DOHH2 (cell line): ENCODE measurements around the gene IRX4.

ENCODE experiments used
- H3F3A ChIP-seq: fragments of 200-600 bp; sonication (generic), shearing (Covaris generic); 2 replicates; pipeline ENCODE4 v1.6.0; 2016; ENCODE audit warnings: antibody characterized with exemption, mild to moderate bottlenecking; ENCODE audit not compliant: control insufficient read depth, insufficient read depth
- H3K27ac ChIP-seq: fragments of 200-600 bp; sonication (generic); 2 replicates; pipeline ENCODE4 v1.5.1; 2014; ENCODE audit warnings: low read depth, mild to moderate bottlenecking, low read length, moderate library complexity
- H3K27me3 ChIP-seq: fragments of 200-600 bp; sonication (generic); 2 replicates; pipeline ENCODE4 v1.6.1; 2014; ENCODE audit warnings: mild to moderate bottlenecking, low read length, mixed read lengths; ENCODE audit not compliant: control insufficient read depth
- H3K36me3 ChIP-seq: fragments of 200-600 bp; sonication (generic); 2 replicates; pipeline ENCODE4 v1.6.1; 2014; ENCODE audit warnings: mild to moderate bottlenecking, low read length, moderate library complexity, mixed read lengths; ENCODE audit not compliant: control insufficient read depth
- H3K4me1 ChIP-seq: fragments of 200-600 bp; sonication (generic); 2 replicates; pipeline ENCODE4 v1.6.1; 2014; ENCODE audit warnings: mild to moderate bottlenecking, low read length, mixed read lengths; ENCODE audit not compliant: control insufficient read depth
- H3K4me2 ChIP-seq: fragments of 200-600 bp; sonication (generic); 2 replicates; pipeline ENCODE4 v1.6.0; 2014; ENCODE audit warnings: mild to moderate bottlenecking, low read length, moderate library complexity
- H3K4me3 ChIP-seq: fragments of 200-600 bp; sonication (generic); 2 replicates; pipeline ENCODE4 v1.5.1; 2014; ENCODE audit warnings: mild to moderate bottlenecking, low read length, mixed read lengths
- H3K79me2 ChIP-seq: fragments of 200-600 bp; sonication (generic); 2 replicates; pipeline ENCODE4 v1.6.1; 2014; ENCODE audit warnings: mild to moderate bottlenecking, low read length, mixed read lengths; ENCODE audit not compliant: control insufficient read depth
- H3K9me2 ChIP-seq: fragments of 200-600 bp; sonication (generic); replicated peaks from 2 replicates; pipeline ENCODE4 v1.6.1; 2014; ENCODE audit warnings: mild to moderate bottlenecking, low read length, mixed read lengths; ENCODE audit not compliant: control insufficient read depth
- H3K9me3 ChIP-seq: fragments of 200-600 bp; sonication (generic); 2 replicates; pipeline ENCODE4 v1.6.1; 2014; ENCODE audit warnings: antibody characterized with exemption, low read length, mixed read lengths; ENCODE audit not compliant: control insufficient read depth, insufficient read depth
- H4K20me1 ChIP-seq: fragments of 200-600 bp; sonication (generic); 2 replicates; pipeline ENCODE4 v1.6.0; 2014; ENCODE audit warnings: low read depth, mild to moderate bottlenecking, antibody characterized with exemption, low read length, moderate library complexity; ENCODE audit not compliant: control insufficient read depth, insufficient read depth
- CTCF ChIP-seq: fragments of 200-600 bp; sonication (generic); IDR thresholded peaks from one replicate; pipeline ENCODE4 v1.5.1; 2014; ENCODE audit warnings: antibody characterized with exemption, mild to moderate bottlenecking, low read depth, low read length; ENCODE audit not compliant: poor library complexity, severe bottlenecking
- EZH2phosphoT487 ChIP-seq: fragments of 200-600 bp; sonication (generic); IDR thresholded peaks from 2 replicates; pipeline ENCODE4 v1.6.1; 2017; ENCODE audit warnings: borderline replicate concordance, mild to moderate bottlenecking, antibody characterized with exemption, low read length, moderate library complexity, mixed read lengths

Gene IRX4

GRCh38 chr5:1836891-1837880, 45.5 kb downstream of the IRX4 start:
- Histone ChIP-seq H3K36me3 (no peaks in the 10 kb centered on the region), H3K79me2 (no peaks in the 10 kb centered on the region), H3K9me2 (no peaks in the 10 kb centered on the region), H3K4me3 (no peak overlapping the region), H3K9me3 (no peaks in the 10 kb centered on the region), H3K4me2 (no peak overlapping the region), H4K20me1 (no peaks in the 10 kb centered on the region), H3K4me1 (no peaks in the 10 kb centered on the region), H3K27me3 (no peaks in the 10 kb centered on the region), H3F3A (no peaks in the 10 kb centered on the region), H3K27ac (no peak overlapping the region)
- TF ChIP-seq EZH2phosphoT487 (no peak), CTCF (no peak)

GRCh38 chr5:1836176-1836890, 46.4 kb downstream of the IRX4 start:
- no peak overlapping the region for H3K27ac ChIP-seq
- H3K79me2 ChIP-seq: no peaks in the 10 kb centered on the region
- no peaks in the 10 kb centered on the region for H3K27me3 ChIP-seq
- no peak for TF ChIP-seq CTCF
- no peak for TF ChIP-seq EZH2phosphoT487
- H3K36me3 ChIP-seq: no peaks in the 10 kb centered on the region
- no peaks in the 10 kb centered on the region for H3F3A ChIP-seq
- H3K9me2 ChIP-seq: no peaks in the 10 kb centered on the region
- no peaks in the 10 kb centered on the region for H4K20me1 ChIP-seq
- H3K4me1 ChIP-seq: no peaks in the 10 kb centered on the region
- no peak overlapping the region for H3K4me2 ChIP-seq
- no peak overlapping the region for H3K4me3 ChIP-seq
- H3K9me3 ChIP-seq: no peaks in the 10 kb centered on the region

- Histone ChIP-seq H3K4me3 (no peak overlapping the region), H3K9me3 (no peaks in the 10 kb centered on the region), H4K20me1 (no peaks in the 10 kb centered on the region), H3K9me2 (no peaks in the 10 kb centered on the region), H3K79me2 (no peaks in the 10 kb centered on the region), H3K27ac (no peak overlapping the region), H3K36me3 (no peaks in the 10 kb centered on the region), H3K4me2 (no peak overlapping the region), H3K27me3 (no peaks in the 10 kb centered on the region), H3F3A (no peaks in the 10 kb centered on the region), H3K4me1 (no peaks in the 10 kb centered on the region)
- no peak for TF ChIP-seq CTCF
Measured at GRCh38 chr5:1835431-1835830, 47.3 kb downstream of the IRX4 start.
